Fibroblast of gingiva (primary cell): ENCODE results near the gene ARMH4.
A peak's percentile ranks its signal among the peaks of the same experiment; 100 is the strongest.

Source experiments
- DNase-seq: peaks from one replicate; pipeline ENCODE4 v3.0.0-alpha.2; 2011; ENCODE audit warnings: low read depth

ARMH4 gene, protein sequence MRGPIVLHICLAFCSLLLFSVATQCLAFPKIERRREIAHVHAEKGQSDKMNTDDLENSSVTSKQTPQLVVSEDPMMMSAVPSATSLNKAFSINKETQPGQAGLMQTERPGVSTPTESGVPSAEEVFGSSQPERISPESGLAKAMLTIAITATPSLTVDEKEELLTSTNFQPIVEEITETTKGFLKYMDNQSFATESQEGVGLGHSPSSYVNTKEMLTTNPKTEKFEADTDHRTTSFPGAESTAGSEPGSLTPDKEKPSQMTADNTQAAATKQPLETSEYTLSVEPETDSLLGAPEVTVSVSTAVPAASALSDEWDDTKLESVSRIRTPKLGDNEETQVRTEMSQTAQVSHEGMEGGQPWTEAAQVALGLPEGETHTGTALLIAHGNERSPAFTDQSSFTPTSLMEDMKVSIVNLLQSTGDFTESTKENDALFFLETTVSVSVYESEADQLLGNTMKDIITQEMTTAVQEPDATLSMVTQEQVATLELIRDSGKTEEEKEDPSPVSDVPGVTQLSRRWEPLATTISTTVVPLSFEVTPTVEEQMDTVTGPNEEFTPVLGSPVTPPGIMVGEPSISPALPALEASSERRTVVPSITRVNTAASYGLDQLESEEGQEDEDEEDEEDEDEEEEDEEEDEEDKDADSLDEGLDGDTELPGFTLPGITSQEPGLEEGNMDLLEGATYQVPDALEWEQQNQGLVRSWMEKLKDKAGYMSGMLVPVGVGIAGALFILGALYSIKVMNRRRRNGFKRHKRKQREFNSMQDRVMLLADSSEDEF

DNA sequence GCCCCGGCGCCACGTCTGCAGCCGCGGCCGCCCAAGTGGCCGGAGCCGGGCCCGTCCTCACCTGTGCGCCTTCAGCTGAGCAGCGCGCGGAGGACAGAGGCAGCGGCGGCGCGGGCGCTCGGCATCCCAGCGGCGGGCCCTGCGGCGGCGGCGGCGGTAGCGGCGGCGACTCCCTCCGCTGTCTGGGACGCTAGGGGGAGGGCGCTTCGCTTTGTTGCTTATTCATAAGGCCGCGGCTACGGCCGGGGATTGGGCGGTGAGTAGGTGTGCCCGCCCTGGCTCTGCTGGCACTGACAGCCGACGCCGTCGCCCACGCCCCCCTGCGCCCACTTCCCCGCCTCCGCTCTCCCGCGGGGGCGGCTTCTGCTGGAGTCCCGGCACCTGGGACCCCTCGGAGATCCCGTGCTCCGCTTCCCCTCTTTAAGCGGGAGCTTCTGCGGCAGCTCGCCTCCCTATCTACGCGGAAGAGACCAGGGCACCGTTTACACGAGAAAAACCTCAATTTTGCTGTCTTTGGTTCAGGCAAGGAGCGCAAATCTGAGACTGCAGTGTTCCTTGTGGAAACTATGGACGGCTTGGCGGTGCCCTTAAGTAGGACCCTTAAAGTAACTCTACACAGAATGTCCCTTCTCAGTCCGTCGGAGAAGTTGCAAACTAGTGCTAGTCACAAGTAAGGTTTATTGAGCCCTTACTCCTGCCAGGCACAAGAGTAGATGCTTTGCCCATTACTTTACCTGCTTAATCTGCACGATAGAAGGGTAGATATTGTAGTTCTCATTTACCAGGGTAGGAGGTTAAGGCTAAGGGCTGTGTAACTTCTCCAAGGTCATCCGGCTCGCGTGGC, at the start of gene ARMH4:
TSS of gene ARMH4 (minus strand) at position 200 of the 844 bp plus-strand sequence. CDS start 12,855 bp downstream, outside the sequence.
- DNase-seq, result peak; percentile 70

DNA sequence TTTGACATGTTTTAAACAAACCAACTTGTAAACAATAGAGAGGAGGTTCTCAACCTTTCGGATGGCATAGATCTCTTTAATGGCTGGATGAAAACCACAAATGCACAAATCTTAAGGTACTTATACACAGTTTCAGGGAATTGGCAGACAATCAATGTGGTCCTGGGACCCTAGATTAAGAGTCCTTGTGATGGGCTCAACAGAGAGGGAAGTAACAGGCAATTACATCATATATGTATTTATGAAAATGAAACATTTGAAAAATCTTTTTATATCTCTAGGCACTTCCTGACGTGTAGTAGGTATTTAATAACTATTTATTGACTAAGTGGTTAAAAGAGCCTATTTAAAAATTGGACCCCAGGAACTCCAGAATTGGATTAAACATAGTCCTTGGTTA, 48.8 kb upstream of the ARMH4 start:
- no peak for DNase-seq

DNA sequence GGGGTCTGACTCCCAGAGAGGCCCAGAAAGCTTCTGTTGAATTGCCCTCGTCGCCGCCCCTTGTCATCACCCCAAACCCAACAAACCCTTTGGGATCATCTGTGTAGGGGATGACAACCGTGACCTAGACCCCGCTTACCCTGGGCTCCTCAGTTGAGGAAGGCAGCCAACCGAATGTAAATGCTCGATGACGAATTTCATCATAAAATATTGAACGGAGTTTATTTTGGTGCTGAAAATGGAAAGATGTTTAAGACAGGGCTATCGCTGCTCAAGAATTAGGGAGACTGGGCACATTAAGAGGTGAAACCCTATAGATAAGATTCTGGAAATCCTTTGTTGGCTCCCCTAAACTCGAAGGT, 48.4 kb upstream of the ARMH4 start:
- DNase-seq, result no peak

DNA sequence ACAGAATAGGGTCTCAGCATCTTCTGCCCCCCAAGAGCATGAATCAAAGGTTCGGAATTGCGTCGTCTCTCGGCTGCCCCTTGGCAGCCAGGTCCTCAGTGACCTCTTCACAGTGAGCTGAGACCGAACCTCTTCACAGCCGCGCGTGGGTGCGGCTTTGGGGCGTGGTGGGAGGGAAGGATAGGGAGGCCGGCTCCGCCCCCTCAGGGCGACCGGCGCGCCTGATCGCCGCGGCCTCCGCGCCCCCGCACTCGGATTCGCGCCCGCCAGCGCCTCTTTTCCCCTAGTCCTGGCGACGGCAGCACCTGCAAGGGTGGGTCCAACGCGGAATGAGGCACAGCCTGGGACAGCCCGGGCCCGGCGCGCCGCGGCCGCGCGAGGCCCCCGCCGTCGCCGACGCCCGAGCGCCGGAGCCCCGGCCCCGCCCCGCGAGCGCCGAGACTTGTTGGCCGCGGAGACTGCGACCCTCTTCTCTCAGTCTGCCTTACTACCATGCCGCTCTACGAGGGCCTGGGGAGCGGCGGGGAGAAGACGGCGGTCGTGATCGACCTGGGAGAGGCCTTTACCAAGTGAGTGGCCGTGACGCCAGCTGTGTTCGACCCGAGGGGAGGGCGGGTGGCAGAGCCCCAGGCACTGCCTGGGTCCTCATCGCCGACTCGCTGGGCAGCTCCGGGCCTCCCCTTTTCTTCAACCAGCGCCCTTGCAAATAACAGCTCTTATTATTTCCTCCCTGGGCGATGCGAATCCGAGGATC, 47.9 kb upstream of the ARMH4 start, which contains the start of gene ACTR10:
TSS of gene ACTR10 (plus strand) at position 424 of the 754 bp plus-strand sequence. CDS start at position 493, 69 bp downstream.
- peak; percentile 70 for DNase-seq

DNA sequence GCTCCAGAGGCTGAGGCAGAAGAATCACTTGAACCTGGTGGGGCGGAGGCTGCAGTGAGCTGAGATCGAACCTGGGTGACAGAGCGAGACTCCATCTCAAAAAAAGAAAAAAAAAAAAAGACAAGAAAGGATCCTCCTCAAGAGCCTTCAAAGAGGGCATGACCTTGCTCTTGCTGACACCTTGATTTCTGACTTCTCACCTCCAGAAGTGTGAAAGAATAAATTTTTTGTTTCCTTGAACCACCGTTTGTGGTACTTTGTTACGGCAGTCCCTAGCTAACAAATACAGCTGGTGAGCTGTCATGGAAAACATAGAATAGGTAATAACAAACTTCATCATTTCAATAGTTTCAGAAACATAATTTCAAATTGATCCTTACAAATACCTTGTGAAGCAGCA, 46.1 kb upstream of the ARMH4 start:
- no peak for DNase-seq

DNA sequence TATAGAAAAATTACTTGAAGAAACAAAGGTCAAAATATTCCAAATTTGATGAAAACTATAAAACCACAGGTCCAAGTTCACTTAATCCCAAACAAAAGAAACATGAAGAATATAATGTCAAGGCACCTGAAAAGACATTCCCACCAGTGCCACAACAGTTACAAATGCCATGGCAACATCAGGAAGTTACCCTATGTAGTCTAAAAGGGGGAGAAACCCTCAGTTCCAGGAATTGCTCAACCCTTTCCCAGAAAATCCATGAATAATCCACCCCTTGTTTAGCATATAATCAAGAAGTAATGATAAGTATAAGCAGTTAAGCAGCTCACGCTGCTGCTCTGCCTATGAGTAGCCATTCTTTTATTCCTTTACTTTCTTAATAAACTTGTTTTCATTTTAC, 44.2 kb upstream of the ARMH4 start:
- no peak for DNase-seq

DNA sequence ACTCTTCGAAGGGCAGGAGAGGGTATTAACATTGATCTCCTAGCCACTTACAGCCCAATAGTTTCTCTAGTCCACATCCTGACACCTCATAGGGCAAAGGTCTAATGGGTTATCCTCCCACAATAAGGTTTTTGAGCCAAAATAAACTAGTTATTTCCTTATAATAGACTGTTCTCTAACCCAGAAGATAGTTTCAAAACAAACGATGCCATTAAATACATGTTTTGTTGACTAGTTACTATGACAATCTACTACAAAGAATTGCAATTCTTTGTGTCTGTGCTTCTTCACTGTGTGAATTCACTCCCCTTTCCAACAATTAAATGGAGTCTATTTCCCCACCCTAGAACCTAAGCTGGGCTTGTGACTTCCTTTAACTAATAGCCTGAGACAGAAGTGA, 41.5 kb upstream of the ARMH4 start:
- no peak for DNase-seq

DNA sequence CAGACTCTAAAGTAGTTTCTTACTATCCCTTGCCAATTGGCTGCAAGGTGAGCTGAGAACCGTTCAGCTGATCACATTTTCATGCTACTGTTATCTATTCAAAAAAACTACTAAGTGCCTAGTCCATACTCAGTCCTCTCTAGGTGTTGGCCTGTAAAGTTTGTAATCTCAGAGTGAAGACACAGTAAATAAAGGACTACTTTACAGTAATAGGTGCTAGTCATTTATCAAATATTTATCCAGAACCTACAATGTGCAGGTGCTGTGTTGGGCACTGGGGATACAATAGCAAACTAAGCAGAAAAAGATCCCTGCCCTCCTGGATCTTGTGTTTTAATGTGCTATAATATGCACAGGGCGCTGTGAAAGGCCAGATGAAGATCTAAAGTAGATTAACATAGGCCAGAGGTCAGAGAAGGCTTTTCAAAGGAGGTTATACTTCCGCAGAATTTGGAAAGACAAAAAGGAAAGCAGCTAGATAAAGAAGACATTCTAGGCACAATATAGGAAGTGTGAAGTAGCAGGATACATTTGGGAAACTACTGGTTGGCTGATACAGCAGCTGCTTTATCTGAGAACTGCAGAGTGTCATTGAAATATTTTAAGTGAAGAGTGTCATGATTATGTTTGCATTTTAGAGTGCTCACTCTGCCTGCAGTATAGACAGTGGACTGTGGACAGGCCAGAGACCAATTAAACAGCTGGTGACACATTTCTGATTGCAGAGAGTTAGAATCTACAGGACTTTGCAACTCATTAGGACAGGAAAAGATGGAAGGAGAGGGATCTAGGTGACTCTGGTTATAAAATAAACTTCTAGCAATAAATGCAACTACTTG, 40.0 kb upstream of the ARMH4 start:
- DNase-seq, result no peak

DNA sequence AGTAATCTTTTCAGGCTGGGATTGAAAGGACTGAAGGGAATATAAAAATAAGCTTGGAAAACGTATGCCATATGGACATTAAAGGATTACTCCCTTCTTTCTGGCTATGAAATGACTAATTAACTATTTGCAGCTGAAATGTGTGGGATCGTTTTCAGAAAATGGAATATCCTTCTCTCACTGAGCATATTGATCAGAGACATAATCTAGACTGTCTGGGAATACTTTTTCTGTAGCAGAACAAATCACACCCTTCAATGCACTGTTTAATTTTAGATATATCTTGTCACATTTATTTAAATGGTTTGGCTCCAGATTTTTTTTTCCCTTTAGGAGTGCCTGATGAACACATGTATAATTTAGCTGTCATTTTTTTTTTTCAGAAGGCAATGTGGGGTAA, 37.2 kb upstream of the ARMH4 start:
- DNase-seq, result no peak

DNA sequence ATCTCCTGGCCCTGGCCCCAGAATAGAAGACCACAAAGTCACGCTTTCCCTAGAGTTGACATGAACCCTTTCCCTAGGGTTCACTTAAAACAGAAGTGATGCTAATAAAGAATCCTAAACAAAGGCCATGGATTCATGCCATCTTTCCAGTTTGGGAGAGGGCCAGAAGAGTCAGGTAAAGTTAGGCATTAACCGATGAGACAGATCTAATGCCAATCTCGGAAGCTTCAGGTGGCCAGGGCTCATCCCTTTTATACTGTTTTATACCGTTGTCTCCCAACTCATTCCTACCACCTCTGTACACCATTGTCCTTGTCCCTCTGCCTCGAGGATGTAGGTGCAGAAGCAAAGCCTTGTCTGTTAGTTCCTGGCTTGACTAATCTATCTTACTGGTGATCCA, 25.1 kb upstream of the ARMH4 start:
- no peak for DNase-seq

DNA sequence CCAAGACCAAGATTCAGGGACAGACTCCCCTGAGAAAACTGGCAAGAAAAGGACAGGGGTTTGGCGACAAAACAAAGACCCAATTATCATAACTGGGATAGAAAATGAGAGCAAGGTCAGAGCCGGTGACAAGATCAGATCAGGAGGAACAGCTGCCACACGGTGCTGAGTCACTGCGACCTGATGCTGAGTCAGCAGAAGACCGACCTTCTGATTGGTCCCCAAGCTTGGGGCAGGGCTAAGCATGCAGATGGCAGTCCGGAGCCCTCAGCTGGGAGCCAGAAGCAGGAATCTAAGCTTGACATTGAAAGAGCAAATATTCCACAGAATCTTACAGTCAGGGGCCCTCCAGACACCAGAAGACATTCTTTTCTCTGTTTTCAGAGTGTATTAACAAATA, 19.1 kb upstream of the ARMH4 start:
- peak; percentile 79 for DNase-seq

DNA sequence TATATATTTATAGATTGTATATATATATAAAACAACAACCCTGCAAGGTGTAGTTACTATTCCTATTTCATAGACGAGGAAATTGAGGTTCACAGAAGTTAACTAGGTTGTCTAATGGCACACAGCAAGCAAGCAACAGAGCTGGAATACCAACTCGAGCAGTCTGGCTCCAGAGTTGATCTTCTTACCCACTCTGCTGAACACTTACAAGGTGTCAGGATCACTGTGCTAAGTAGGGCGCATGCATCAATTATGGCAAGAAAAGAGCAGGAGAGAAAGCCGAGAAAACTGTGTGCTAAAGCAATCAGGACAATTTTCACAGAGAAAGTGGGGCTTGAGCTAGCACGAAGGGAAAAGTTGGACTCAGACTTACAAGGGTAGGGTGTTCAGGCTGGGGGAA, 15.9 kb upstream of the ARMH4 start:
- DNase-seq, result no peak

DNA sequence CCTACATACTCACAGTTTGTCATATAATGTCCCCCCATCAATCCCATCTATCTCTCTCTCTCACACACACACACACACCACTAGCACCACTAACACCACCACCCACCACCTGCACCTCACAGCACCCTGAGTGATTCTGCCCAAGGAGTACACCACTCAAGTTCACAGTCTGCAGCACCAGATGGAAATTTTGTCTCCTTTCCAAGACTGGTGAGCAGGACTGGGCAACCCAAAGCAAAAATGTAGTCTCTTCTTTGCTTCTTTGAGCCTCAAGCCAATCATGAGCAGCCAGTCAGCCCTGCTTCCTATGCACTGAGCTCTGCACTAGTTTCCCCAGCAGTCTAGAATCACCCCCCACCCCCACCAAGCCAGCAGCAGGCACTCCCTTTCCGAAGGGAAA, 15.0 kb upstream of the ARMH4 start:
- DNase-seq, result no peak

DNA sequence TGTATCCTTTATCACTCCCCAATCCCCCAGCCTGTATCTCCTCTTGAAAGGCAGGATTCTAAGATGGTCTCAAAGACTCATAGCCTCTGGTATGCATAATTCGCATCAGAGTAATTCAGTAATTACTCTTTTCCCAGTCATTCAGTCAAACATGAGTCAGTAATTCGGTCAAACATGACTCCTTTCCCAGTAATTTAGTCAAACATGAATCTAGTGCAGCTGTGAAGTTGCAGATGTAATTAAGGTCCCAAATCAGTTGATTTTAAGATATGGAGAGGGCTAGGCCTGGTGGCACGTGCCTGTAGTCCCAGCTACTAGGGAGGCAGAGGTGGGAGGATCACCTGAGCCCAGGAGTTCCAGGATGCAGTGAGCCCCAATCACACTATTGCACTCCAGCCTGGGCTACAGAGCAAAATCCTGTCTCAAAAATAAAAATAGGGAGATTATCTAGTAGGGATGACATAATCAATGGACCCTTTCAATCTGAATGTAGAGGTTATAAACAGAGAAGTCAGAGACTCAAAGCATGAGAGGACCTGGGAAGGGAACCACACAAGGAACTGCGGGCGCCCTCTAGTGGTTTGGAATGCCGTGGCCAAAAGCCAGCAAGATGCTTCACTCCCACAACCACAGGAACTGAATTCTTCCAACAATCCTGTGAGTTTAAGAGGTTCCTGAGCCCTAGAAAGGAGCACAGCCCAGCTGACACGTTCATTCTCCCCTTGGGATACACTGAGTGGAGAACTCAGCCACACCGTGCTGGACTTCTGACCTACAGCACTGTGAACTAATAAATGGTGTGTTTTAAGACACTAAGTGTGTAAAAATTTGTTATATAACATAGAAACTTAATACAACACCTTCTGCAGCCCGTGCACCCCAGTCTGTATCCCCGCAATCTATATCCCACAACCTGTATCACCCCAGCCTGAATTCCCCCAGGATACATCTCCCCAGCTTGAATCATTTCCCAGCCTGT, 14.3 kb upstream of the ARMH4 start:
- DNase-seq, result peak; percentile 62

DNA sequence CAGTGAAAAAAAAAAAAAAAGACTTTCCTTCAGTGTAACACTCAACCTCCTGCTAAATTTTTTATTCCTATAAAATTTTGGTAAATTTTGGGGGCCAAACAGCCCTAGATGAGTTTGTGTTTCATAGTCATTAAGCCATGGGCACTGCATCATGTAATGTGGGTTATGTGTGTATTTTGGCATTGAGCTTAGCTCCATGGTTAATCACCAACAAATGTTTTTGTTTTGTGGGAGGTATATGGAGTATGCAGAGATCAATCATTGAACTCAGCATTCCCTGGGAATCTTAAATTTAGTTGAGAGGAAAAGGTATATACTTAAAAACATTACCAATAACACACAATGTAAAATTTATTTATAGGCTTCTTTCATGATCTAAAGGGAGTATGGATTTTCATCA, 8.5 kb upstream of the ARMH4 start:
- no peak for DNase-seq

DNA sequence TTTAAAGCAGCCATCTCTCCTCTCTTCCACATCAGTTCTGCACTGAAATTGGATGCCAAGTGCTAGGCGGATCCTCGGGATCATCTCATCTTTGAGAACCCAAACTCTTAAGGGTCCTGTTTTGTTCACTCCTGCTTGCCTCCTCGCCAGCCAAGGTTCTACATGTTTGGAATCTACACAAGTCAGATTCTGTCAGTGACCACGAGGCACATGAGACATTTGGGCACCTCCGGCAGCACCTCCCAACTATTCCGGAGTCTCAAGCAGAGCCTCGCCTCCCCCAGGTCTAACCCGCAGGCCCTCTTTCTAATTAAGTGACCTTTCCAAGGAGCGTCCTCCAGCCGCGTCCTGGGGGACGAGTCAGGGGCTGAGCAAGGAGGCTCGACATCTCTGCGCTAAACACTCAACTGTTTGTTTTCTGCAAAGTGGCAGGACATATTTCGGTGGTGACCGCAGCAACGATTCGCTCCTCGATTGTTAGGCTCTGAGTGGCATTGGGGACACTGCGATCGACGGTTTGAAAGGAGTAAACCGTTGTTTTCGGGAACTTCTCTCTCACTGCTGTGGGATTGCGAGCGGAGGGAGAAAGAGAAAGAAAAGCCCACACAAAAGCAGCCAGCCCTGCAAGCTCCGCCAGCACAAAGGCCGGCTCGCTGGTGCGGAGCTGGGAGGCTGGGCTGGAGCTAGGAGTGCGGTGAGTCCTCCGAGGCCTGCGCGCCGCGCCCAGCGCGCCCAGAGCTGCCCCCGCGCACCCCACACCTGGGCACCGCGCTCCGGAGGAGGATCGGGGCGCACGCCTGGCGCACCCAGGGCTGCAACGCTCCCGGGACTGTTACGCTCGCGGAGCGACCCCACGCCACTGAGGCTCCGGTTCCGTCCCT, 640 bp downstream of the ARMH4 start:
- peak; percentile 6 for DNase-seq

DNA sequence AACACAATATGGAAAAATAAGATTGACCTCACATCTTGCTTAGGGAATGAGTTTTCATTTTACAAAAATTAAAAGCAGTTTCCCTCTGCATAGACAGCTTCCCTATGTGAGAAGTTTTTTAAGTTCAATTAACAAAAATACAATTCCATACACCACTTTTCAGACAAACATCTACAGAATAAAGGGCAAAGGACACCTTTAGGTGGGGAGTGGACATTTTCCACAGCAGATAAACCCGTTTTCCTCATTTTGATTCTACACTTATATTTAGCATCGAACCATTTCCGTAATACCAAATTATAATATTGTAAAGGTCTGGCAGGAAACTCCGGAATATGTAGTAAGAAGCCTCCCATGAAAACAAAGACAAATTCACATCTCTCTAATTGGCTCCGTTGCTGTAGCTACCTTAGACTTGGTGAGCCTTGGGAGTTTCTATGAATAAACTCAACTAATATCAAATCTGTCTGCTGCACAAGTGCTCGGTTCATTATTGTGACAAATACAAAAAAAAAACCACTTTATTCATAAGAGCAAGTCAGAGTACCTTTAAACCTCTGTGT, 1.7 kb downstream of the ARMH4 start:
- DNase-seq, result no peak

DNA sequence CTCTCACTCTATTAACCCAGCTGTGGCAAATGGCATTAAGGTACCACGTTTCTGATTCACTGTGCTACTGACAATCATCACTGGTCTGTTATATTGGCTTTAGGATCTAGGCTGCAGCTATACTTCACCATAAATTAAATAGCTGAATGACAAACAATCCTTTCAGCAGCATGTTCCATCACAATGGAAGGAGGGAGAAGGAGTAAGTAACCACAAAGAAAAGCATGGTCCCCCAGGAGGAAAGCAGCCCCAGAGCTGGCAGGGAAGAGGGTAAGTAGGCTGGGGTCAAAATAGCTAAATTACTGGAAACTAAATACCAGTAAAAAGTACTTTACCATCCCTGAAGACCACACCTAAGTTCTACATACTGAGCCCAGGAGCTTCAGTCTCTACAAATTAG, 2.8 kb downstream of the ARMH4 start:
- no peak for DNase-seq
